HepG2 (cell line): Measurements from ENCODE around the gene STAT5A. TPM values are rescaled to one million over a fixed set of nuclear protein-coding genes. Genes with fewer than 3 reads are reported as not detected.

Experiments used
- ARHGAP35 ChIP-seq: sonication (generic); formaldehyde crosslinking; IDR thresholded peaks from 2 replicates; pipeline ENCODE4 v1.9.0; 2022; ENCODE audit warnings: mild to moderate bottlenecking, inconsistent platforms, moderate library complexity, missing genetic modification reagents, borderline replicate concordance
- BORCS8-MEF2B ChIP-seq: sonication (generic); formaldehyde crosslinking; IDR thresholded peaks from 2 replicates; pipeline ENCODE4 v1.8.0; 2022; ENCODE audit warnings: mild to moderate bottlenecking, missing genetic modification reagents
- FIP1L1 ChIP-seq: fragments of 200-400 bp; formaldehyde crosslinking; IDR thresholded peaks from 2 replicates; pipeline ENCODE4 v1.6.1; 2018; ENCODE audit warnings: low read depth, mild to moderate bottlenecking, low read length, moderate library complexity, borderline replicate concordance; ENCODE audit not compliant: insufficient read depth
- GMEB2 ChIP-seq: IDR thresholded peaks from 2 replicates; pipeline ENCODE4 v1.6.1; 2016; ENCODE audit warnings: missing biosample characterization, missing genetic modification reagents, low read depth
- HOXA5 ChIP-seq: sonication (generic); formaldehyde crosslinking; IDR thresholded peaks from 2 replicates; pipeline ENCODE4 v1.4.0; 2020; ENCODE audit warnings: missing genetic modification reagents
- KMT2B ChIP-seq: IDR thresholded peaks from 2 replicates; pipeline ENCODE4 v1.6.1; 2016; ENCODE audit warnings: missing genetic modification reagents, missing compliant biosample characterization
- MTF2 ChIP-seq: sonication (generic); formaldehyde crosslinking; IDR thresholded peaks from 2 replicates; pipeline ENCODE4 v1.5.0; 2020; ENCODE audit warnings: missing genetic modification reagents, borderline replicate concordance
- SKI ChIP-seq: fragments of 450-650 bp; IDR thresholded peaks from one replicate; pipeline ENCODE4 v1.6.1; 2018; ENCODE audit warnings: mild to moderate bottlenecking; ENCODE audit not compliant: partially characterized antibody
- SMAD1 ChIP-seq: sonication (generic); formaldehyde crosslinking; IDR thresholded peaks from 2 replicates; pipeline ENCODE4 v1.4.0; 2020; ENCODE audit warnings: missing genetic modification reagents, low read depth, mild to moderate bottlenecking, borderline replicate concordance
- SP4 ChIP-seq: sonication (generic); formaldehyde crosslinking; IDR thresholded peaks from 2 replicates; pipeline ENCODE4 v1.8.1; 2023; ENCODE audit warnings: mild to moderate bottlenecking, missing genetic modification reagents
- SUZ12 ChIP-seq: fragments of 150-350 bp; IDR thresholded peaks from 2 replicates; pipeline ENCODE4 v1.6.1; 2014; ENCODE audit warnings: low read depth, low read length
- ZC3H4 ChIP-seq: sonication (generic); formaldehyde crosslinking; IDR thresholded peaks from 2 replicates; pipeline ENCODE4 v1.4.0; 2020; ENCODE audit warnings: missing genetic modification reagents, borderline replicate concordance
- ZFP36L1 ChIP-seq: sonication (generic); formaldehyde crosslinking; IDR thresholded peaks from 2 replicates; pipeline ENCODE4 v1.8.0; 2022; ENCODE audit warnings: mild to moderate bottlenecking, missing genetic modification reagents, moderate library complexity
- ZNF230 ChIP-seq: sonication (generic); formaldehyde crosslinking; IDR thresholded peaks from 2 replicates; pipeline ENCODE4 v1.4.0; 2020; ENCODE audit warnings: mild to moderate bottlenecking, missing genetic modification reagents
- ZNF343 ChIP-seq: sonication (generic); formaldehyde crosslinking; IDR thresholded peaks from 2 replicates; pipeline ENCODE4 v1.4.0; 2020; ENCODE audit warnings: mild to moderate bottlenecking, missing genetic modification reagents
- ZNF776 ChIP-seq: sonication (generic); formaldehyde crosslinking; IDR thresholded peaks from 2 replicates; pipeline ENCODE4 v1.4.0; 2020; ENCODE audit warnings: mild to moderate bottlenecking, missing genetic modification reagents
- ZNF788 ChIP-seq: sonication (generic); formaldehyde crosslinking; IDR thresholded peaks from 2 replicates; pipeline ENCODE4 v1.5.0; 2020; ENCODE audit warnings: mild to moderate bottlenecking, missing genetic modification reagents, borderline replicate concordance
- polyA plus RNA-seq, 8 experiments: library from polyadenylated mRNA; depleted of rRNA in 3 of 8; stranded (reverse) in 7 of 8; unstranded in 1 of 8; fragments of >200 nt; fragmentation: Illumina TruSeq in 4 of 8; extraction: Trizol in 4 of 8; gene quantifications; 2 replicates each; pipeline versions ENCODE4 v1.2.1 to v1.2.3, GENCODE V29; 2011 to 2016; ENCODE audit warnings: low read depth in 4 of 8, missing spikeins in 1 of 8, mixed read lengths in 1 of 8; ENCODE audit not compliant: insufficient read depth in 1 of 8
- total RNA-seq, 5 experiments: library from RNA; depleted of rRNA; stranded (reverse); fragments of >200 nt; fragmentation: Illumina TruSeq; extraction: Trizol; gene quantifications; 2 replicates each; pipeline ENCODE4 v1.2.3, GENCODE V29; 2016; ENCODE audit warnings: low read depth in 1 of 5
- TF ChIP-seq, protein P1 (sequence below): sonication (generic); formaldehyde crosslinking; IDR thresholded peaks from 2 replicates; pipeline ENCODE4 v1.8.1; 2022; ENCODE audit warnings: low read depth, mild to moderate bottlenecking, missing genetic modification reagents
- TF ChIP-seq, protein P2 (sequence below): sonication (generic); formaldehyde crosslinking; conservative IDR thresholded peaks from 2 replicates; pipeline ENCODE4 v1.8.0; 2022; ENCODE audit warnings: low read depth, missing genetic modification reagents
- TF ChIP-seq, protein P3 (sequence below): IDR thresholded peaks from 2 replicates; pipeline ENCODE4 v1.6.1; 2016; ENCODE audit warnings: low read depth, control low read depth

STAT5A gene
- total and polyA plus RNA-seq, 2 of the 13 experiments (the other 11 are each of a cell fraction or from before 2014, with no cell fraction given) = 1.4 to 4.1 TPM

DNA sequence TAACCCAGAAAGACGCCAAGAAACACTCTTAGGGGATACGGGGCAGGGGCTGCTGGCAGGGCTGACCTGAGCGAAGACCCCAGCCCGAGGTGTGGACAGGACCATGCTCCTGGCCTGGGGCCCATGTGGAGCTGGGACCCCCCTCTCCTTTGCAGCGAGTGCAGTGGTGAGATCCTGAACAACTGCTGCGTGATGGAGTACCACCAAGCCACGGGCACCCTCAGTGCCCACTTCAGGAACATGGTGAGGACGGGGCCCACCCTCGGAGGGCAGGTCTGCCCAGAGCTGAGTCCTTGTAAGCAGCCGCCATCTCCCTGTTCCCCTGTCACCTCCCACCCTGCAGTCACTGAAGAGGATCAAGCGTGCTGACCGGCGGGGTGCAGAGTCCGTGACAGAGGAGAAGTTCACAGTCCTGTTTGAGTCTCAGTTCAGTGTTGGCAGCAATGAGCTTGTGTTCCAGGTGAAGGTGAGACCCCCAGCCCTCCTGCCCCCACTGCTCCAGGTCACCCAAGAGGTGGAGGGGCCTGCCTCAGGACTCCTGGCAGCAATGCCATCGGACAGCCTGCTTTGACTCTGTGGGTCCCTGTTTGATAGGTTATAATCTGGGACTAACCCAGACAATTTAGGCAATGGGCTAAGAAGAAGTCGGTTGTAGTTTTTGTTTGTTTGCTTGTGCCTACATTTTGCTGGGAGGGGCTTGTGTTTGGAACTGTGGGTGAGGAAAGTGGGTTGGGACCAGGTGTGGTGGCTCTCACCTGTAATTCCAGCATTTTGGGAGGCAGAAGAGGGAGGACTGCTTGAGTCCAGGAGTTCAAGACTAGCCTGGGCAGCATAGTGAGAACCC is 16.1 kb downstream of the STAT5A start (continued):
- TF ChIP-seq, protein P1, sequence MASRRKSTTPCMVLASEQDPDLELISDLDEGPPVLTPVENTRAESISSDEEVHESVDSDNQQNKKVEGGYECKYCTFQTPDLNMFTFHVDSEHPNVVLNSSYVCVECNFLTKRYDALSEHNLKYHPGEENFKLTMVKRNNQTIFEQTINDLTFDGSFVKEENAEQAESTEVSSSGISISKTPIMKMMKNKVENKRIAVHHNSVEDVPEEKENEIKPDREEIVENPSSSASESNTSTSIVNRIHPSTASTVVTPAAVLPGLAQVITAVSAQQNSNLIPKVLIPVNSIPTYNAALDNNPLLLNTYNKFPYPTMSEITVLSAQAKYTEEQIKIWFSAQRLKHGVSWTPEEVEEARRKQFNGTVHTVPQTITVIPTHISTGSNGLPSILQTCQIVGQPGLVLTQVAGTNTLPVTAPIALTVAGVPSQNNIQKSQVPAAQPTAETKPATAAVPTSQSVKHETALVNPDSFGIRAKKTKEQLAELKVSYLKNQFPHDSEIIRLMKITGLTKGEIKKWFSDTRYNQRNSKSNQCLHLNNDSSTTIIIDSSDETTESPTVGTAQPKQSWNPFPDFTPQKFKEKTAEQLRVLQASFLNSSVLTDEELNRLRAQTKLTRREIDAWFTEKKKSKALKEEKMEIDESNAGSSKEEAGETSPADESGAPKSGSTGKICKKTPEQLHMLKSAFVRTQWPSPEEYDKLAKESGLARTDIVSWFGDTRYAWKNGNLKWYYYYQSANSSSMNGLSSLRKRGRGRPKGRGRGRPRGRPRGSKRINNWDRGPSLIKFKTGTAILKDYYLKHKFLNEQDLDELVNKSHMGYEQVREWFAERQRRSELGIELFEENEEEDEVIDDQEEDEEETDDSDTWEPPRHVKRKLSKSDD = no peak
- no peak for TF ChIP-seq ZNF343 (CRISPR knock-in tag)
- no peak for TF ChIP-seq SUZ12
- TF ChIP-seq ZC3H4 (CRISPR knock-in tag) = no peak
- TF ChIP-seq SP4 (CRISPR knock-in tag) = no peak
- TF ChIP-seq ZNF788 (CRISPR knock-in tag) = no peak
- no peak for TF ChIP-seq HOXA5 (CRISPR knock-in tag)
- TF ChIP-seq, protein P2, sequence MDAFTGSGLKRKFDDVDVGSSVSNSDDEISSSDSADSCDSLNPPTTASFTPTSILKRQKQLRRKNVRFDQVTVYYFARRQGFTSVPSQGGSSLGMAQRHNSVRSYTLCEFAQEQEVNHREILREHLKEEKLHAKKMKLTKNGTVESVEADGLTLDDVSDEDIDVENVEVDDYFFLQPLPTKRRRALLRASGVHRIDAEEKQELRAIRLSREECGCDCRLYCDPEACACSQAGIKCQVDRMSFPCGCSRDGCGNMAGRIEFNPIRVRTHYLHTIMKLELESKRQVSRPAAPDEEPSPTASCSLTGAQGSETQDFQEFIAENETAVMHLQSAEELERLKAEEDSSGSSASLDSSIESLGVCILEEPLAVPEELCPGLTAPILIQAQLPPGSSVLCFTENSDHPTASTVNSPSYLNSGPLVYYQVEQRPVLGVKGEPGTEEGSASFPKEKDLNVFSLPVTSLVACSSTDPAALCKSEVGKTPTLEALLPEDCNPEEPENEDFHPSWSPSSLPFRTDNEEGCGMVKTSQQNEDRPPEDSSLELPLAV (CRISPR knock-in tag) = no peak
- TF ChIP-seq KMT2B (CRISPR knock-in tag) = no peak
- TF ChIP-seq SMAD1 (CRISPR knock-in tag) = peak; percentile 70; the same call in 1 of the 2 replicates
- TF ChIP-seq BORCS8-MEF2B (CRISPR knock-in tag) = peak; percentile 64
- TF ChIP-seq ZFP36L1 (CRISPR knock-in tag) = peak; percentile 36; the same call in 1 of the 2 replicates
- TF ChIP-seq ZNF230 (CRISPR knock-in tag) = no peak
- TF ChIP-seq FIP1L1 = no peak
- TF ChIP-seq ZNF776 (CRISPR knock-in tag) = no peak
- TF ChIP-seq, protein P3, sequence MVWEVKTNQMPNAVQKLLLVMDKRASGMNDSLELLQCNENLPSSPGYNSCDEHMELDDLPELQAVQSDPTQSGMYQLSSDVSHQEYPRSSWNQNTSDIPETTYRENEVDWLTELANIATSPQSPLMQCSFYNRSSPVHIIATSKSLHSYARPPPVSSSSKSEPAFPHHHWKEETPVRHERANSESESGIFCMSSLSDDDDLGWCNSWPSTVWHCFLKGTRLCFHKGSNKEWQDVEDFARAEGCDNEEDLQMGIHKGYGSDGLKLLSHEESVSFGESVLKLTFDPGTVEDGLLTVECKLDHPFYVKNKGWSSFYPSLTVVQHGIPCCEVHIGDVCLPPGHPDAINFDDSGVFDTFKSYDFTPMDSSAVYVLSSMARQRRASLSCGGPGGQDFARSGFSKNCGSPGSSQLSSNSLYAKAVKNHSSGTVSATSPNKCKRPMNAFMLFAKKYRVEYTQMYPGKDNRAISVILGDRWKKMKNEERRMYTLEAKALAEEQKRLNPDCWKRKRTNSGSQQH = no peak
- no peak for TF ChIP-seq ARHGAP35 (CRISPR knock-in tag)
- no peak for TF ChIP-seq GMEB2 (CRISPR knock-in tag)
- TF ChIP-seq MTF2 (CRISPR knock-in tag) = no peak
- no peak for TF ChIP-seq SKI
